IPS-18a (cell line): ENCODE measurements around the gene RANBP3.
"Not testable (repeated sequence)": the region's sequence is repeated elsewhere in the genome, so short reads cannot be mapped to it uniquely, and the experiment has no call there.

Source experiments
- H3K27ac ChIP-seq: one replicate; pipeline ENCODE4 v1.5.1; 2013; ENCODE audit warnings: low read length
- H3K27me3 ChIP-seq: one replicate; pipeline ENCODE4 v1.6.1; 2013; ENCODE audit warnings: mild to moderate bottlenecking, low read length; ENCODE audit not compliant: control insufficient read depth, insufficient read depth
- H3K36me3 ChIP-seq: one replicate; pipeline ENCODE4 v1.6.1; 2013; ENCODE audit warnings: low read depth, low read length; ENCODE audit not compliant: control insufficient read depth
- H3K4me1 ChIP-seq: one replicate; pipeline ENCODE4 v1.6.1; 2013; ENCODE audit warnings: low read depth, low read length; ENCODE audit not compliant: control insufficient read depth
- H3K4me3 ChIP-seq: one replicate; pipeline ENCODE4 v1.5.1; 2013; ENCODE audit warnings: low read length
- H3K9ac ChIP-seq: one replicate; pipeline ENCODE4 v1.6.1; 2013; ENCODE audit warnings: mild to moderate bottlenecking, low read length, moderate library complexity
- H3K9me3 ChIP-seq: one replicate; pipeline ENCODE4 v1.6.1; 2013; ENCODE audit warnings: low read depth, low read length; ENCODE audit not compliant: control insufficient read depth

Gene RANBP3

DNA sequence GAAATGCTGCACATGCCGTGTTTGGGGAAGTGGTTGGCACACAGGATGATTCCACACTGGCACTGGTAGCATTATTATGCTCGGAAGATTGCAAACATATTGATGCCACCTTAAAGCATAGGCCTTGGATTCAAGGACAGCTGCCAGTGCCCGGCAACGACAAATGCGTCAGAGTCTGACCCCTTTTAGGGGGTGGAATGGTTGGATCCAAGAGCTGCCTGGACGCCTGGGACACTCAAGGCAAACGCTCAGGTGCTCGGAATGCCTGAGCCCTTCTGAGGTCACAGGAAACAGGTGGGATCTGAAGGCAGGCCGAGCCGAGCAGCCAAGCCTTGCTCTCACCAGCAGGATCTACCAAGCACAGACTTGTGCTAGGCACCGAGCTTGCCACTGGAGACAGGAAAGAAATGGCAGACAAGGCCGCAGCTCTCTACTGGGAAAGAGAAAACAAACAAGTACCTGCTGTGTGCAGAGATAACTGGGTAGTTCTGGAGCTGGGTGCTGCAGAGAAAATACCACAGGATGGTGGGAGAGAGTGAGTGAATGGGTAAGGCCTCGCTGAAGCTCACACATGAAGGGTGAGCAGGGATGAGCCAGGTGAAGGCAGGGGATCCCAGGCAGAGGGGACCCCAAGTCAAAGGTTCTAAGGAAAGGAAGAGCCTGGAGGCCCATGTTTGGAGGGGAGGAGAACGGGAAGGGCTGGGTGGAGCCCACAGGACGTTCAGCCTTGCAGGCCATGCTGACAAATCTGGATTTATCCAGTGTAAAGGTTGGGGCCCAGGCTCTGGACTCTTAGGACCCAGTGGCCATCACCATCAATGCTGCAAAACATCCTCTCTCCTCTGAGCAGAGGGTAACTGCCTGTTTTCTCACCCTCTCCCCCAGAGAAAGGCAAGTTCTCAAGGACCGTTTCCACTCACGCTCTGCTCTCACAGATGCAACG is 9.2 kb downstream of the RANBP3 start:
- H3K27ac ChIP-seq: no peak overlapping the region
- no peak overlapping the region for H3K4me3 ChIP-seq
- no peak overlapping the region for H3K9ac ChIP-seq
- peaks cover under 1% of the 10 kb centered on the region for H3K36me3 ChIP-seq
- H3K4me1 ChIP-seq: peaks cover 10% of the 10 kb centered on the region
- H3K9me3 ChIP-seq: no peaks in the 10 kb centered on the region
- no peaks in the 10 kb centered on the region for H3K27me3 ChIP-seq

DNA sequence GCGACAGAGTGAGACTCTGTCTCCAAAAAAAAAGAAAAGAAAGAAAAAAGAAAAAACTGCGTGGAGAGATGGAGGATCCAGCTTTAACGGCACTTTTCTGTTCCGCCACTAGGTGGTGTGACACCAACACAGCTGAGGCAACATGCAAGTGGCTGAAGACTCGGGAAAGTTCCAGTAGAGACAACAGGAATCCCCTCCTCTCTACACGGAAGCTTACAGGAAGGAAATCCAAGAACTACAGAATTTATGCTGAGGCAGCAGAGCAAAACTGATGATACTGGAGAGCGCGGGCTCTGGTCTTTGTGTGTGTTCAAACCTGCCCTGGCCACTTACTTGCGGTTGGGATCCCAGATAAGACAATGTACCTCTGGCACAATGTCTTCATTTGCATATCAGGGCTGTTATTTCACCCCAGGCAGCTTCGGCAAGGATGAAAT is 9.9 kb downstream of the RANBP3 start:
- H3K4me3 ChIP-seq: no peak overlapping the region
- H3K27me3 ChIP-seq: no peaks in the 10 kb centered on the region
- H3K9me3 ChIP-seq: no peaks in the 10 kb centered on the region
- no peaks in the 10 kb centered on the region for H3K36me3 ChIP-seq
- no peak overlapping the region for H3K27ac ChIP-seq
- H3K9ac ChIP-seq: no peak overlapping the region
- H3K4me1 ChIP-seq: peaks cover 10% of the 10 kb centered on the region

DNA sequence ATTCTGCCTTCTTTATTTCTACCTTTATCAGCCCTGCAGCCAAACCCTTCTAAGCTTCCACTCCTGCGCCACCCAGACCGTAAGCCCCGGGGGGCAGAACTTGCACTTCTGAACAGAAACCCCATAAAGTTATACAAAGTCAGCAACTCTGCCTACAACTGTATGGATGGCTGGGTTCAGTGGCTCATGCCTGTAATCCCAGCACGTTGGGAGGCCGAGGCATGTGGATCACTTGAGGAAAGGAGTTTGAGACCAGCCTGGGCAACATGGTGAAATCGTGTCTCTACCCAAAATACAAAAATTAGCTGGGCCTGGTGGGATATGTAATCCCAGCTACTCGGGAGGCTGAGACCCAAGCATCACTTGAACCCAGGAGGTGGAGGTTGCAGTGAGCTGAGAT is 10.4 kb downstream of the RANBP3 start:
- Histone ChIP-seq H3K9ac (no peak overlapping the region), H3K4me1 (peaks cover 14% of the 10 kb centered on the region), H3K9me3 (no peaks in the 10 kb centered on the region), H3K27ac (no peak overlapping the region), H3K27me3 (no peaks in the 10 kb centered on the region), H3K4me3 (no peak overlapping the region), H3K36me3 (no peaks in the 10 kb centered on the region)

DNA sequence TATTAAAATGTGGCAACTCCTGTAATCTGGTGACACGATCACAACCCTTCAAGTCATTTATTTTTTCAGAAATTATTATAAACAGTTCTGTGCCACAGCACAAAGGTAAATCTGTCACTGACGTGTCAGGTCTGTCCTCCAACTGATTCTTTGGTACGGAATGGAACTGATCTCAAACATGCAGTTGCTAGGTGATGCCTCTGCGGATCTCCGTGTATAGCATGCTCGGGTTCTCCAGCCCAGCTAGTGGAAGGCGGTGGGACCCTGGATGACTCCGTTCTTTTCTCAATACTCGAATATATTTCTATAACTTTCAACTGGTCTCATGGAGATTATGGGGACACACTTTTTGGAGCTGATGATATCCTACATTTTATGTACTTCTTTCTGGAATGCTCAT is 11.0 kb downstream of the RANBP3 start:
- no peak overlapping the region for H3K9ac ChIP-seq
- no peak overlapping the region for H3K27ac ChIP-seq
- no peaks in the 10 kb centered on the region for H3K36me3 ChIP-seq
- no peak overlapping the region for H3K4me3 ChIP-seq
- H3K27me3 ChIP-seq: no peaks in the 10 kb centered on the region
- H3K4me1 ChIP-seq: peaks cover 18% of the 10 kb centered on the region
- no peaks in the 10 kb centered on the region for H3K9me3 ChIP-seq

DNA sequence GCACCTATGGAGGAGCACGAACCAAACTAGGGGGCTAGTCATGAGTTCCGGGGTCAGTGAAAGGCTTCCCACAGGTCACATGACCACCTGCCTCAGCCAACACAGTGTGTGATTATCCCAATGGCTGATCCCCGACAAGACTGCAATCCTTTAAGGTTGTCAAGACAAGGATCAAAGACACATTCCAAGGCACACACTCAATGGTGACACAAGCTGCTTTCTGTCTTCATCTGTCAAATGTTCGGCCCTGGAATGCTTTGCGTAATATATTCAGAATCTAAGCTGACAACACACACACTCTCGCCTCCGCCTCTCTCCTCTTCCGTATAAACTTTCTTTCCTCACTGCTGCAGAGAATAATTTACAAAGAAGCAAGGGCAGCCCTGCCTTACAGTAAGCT is 11.7 kb downstream of the RANBP3 start:
- Histone ChIP-seq H3K4me3 (no peak overlapping the region), H3K36me3 (no peaks in the 10 kb centered on the region), H3K4me1 (peaks cover 18% of the 10 kb centered on the region), H3K27me3 (no peaks in the 10 kb centered on the region), H3K9ac (no peak overlapping the region), H3K9me3 (no peaks in the 10 kb centered on the region), H3K27ac (no peak overlapping the region)

DNA sequence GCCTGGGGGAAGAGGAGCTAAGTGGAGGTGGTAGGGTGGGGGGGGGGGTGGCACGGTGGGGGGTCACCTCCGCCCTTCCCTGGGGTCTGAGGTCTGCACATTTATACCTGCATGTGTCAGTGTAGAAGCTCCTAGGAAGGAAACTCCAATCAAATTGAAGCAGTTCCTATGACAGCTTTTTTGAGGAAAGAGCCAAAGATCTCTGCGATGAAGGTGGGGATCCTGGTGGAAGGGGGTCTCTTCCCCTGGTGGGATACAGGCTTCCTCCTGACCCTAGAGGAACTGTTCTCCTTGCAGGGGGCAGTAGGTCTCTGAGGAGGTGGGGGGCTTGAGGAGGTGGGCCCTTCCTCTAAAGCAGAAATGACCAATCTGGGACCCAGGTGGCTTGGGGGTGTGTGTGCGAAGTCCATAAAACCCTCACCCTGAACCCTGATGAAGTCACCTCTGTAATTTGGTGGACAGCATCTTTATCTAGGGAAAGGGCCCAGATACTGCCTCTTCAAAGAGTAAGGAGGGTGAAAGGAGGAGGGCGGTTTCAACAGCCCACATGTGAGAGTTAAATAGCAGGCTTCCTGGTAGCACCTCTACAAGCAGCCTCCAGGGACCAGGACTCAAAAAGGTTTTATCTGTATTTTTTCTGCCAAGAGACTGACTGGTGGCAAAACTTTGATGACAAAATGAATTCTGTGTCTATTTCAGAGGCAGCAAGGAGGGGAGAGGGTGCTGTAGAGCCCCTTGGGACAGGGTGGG is 12.9 kb downstream of the RANBP3 start:
- H3K4me1 ChIP-seq: peaks cover 18% of the 10 kb centered on the region
- H3K9me3 ChIP-seq: no peaks in the 10 kb centered on the region
- H3K36me3 ChIP-seq: no peaks in the 10 kb centered on the region
- no peak overlapping the region for H3K9ac ChIP-seq
- H3K27me3 ChIP-seq: no peaks in the 10 kb centered on the region
- H3K27ac ChIP-seq: no peak overlapping the region
- H3K4me3 ChIP-seq: no peak overlapping the region

DNA sequence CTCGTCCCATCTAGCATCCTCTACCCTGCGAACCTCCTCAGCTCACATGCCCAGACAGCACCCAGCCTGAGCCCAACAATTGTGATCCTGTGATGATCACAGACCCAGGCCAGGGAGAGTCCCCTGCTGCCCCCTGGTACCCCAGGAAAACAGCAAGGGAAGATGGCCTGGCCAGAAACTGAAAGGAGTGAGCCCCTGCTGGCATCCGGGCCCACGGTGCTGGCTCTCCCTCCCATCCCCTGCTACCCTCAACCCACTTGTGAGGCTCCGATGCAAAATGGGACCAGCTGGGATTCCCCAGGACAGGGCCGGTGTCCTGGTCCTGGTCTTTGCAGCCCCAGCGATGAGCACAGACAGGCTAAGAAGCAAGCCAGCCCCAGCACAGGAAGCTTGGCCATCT is 14.1 kb downstream of the RANBP3 start:
- Histone ChIP-seq H3K9me3 (no peaks in the 10 kb centered on the region), H3K4me3 (no peak overlapping the region), H3K4me1 (peaks cover 17% of the 10 kb centered on the region), H3K27me3 (no peaks in the 10 kb centered on the region), H3K36me3 (no peaks in the 10 kb centered on the region), H3K9ac (no peak overlapping the region), H3K27ac (no peak overlapping the region)

DNA sequence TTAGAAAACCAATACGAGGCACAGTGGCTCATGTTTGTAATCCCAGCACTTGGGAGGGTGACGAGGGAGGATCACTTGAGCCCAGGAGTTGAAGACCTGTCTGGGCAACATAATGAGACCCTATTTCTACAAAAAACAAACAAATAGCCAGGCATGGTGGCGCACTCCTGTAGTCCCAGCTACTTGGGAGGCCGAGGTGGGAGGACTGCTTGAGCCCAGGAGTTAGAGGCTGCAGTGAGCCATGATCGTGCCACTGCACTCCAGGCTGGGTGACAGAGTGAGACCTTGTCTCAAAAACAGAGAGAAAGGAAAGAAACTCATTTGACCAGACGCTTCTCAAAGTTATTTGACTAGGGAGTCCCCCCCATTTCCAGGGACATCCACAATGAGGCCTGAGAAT is 14.7 kb downstream of the RANBP3 start:
- H3K27ac ChIP-seq, H3K9me3 ChIP-seq, H3K4me3 ChIP-seq, H3K27me3 ChIP-seq, H3K9ac ChIP-seq, H3K36me3 ChIP-seq: not testable (repeated sequence)
- peaks cover 11% of the 10 kb centered on the region for H3K4me1 ChIP-seq

DNA sequence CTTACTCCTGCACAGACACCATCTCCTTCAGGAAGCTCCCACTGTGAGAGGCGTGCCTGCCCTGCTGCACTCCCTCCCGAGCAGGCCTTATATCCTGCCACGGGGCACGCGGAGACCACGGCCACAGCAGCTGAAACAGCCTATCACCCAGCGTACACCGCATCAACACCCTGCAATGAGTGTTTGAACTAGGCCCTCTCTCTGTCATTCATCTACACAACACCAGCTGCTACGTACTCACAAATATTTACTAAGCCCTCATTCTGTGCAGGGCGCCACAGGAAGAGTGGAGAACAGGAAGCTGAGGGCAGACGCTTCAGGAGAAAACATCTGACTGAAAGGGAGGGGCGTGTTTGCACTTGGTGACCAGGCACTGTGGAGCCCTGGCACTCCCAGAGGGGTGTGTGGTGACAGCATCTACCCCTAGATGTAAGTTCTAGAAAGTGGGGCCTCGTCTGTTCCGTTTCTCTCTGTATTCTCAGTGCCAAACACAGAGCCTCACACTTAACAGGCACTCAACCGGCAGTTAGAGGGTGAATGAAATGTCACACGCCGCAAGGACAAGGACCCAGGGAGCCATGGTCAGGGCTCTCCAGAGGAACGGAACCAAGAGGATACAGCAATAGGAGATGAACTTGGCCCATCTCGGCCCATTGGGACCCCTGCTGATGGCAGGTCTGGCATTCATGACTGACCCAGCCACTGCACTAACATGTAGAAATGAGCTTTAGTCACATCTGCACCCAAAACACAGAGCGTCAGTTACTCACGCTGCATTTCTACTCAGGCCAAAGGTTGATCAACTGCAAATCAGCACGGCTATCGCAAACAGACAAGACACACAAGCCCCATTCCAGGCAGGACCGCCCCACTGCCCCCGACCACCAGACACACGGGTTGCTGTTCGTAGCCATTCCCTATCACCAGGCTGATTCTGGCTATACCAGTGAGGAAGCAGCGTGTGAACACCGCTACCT is 15.7 kb downstream of the RANBP3 start:
- no peaks in the 10 kb centered on the region for H3K27me3 ChIP-seq
- no peak overlapping the region for H3K4me3 ChIP-seq
- no peak overlapping the region for H3K27ac ChIP-seq
- no peak overlapping the region for H3K9ac ChIP-seq
- H3K4me1 ChIP-seq: peaks cover 7% of the 10 kb centered on the region
- H3K36me3 ChIP-seq: no peaks in the 10 kb centered on the region
- no peaks in the 10 kb centered on the region for H3K9me3 ChIP-seq

DNA sequence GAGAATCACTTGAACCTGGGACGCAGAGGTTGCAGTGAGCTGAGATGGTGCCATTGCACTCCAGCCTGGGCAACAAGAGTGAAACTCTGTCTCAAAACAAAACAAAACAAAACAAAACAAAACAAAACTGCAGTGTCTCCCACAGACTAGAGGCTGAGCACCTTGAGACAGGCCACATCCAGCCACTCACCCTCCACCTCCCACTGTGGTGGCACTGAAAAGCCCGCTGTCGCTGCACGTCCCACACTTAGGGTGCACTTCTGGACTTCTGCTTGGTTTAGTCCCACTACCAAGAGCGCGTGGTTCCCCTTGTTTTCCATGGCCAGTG is 16.3 kb downstream of the RANBP3 start:
- H3K36me3 ChIP-seq, H3K4me1 ChIP-seq, H3K27ac ChIP-seq, H3K4me3 ChIP-seq, H3K9me3 ChIP-seq, H3K27me3 ChIP-seq, H3K9ac ChIP-seq: not testable (repeated sequence)
